Kidney (tissue), 14 donors: ENCODE measurements around the gene C5orf22. TPM values are rescaled to one million over a fixed set of nuclear protein-coding genes. Genes with fewer than 3 reads are reported as not detected.
A peak's percentile ranks its signal among the peaks of the same experiment; 100 is the strongest.

Source experiments
- DNase-seq, 5 donors: peaks; one replicate each; pipeline ENCODE4 v3.0.0-alpha.2; 2013 to 2020
- FAIRE-seq: peaks from 2 replicates; lab custom pipeline; 2012; peaks lifted over from hg19 to GRCh38; lab: Jason Lieb, UNC
- H3K27ac ChIP-seq, 2 donors: one replicate each; pipeline ENCODE4 v1.7.0; 2013; ENCODE audit warnings: low read depth in 2 of 2, low read length in 2 of 2, inconsistent platforms in 1 of 2
- H3K27me3 ChIP-seq: one replicate; pipeline ENCODE4 v1.7.1; 2013; ENCODE audit warnings: low read length, inconsistent platforms; ENCODE audit not compliant: control insufficient read depth, insufficient read depth
- H3K36me3 ChIP-seq, 3 donors: one replicate each; pipeline versions ENCODE4 v1.7.0 to v1.7.1; 2013; ENCODE audit warnings: low read length in 3 of 3, control low read depth in 1 of 3, inconsistent platforms in 1 of 3; ENCODE audit not compliant: insufficient read depth in 3 of 3, control insufficient read depth in 2 of 3
- H3K4me1 ChIP-seq, 3 donors: one replicate each; pipeline versions ENCODE4 v1.7.0 to v1.7.1; 2013; ENCODE audit warnings: low read length in 3 of 3, inconsistent platforms in 1 of 3, low read depth in 1 of 3; ENCODE audit not compliant: control insufficient read depth in 2 of 3, insufficient read depth in 2 of 3
- H3K4me3 ChIP-seq, 3 donors: one replicate each; pipeline versions ENCODE4 v1.7.0 to v1.8.1; 2013; ENCODE audit warnings: low read length in 3 of 3, control low read depth in 1 of 3, inconsistent platforms in 1 of 3
- H3K9ac ChIP-seq, 3 donors: one replicate each; pipeline versions ENCODE4 v1.7.0 to v1.7.1; 2013; ENCODE audit warnings: low read length in 3 of 3, control low read depth in 1 of 3, inconsistent platforms in 1 of 3
- H3K9me3 ChIP-seq, 3 donors: one replicate each; pipeline versions ENCODE4 v1.7.0 to v1.7.1; 2013; ENCODE audit warnings: low read length in 3 of 3, control low read depth in 1 of 3, inconsistent platforms in 1 of 3; ENCODE audit not compliant: control insufficient read depth in 2 of 3, insufficient read depth in 1 of 3
- intact Hi-C: fragments of 100-400 bp; cut with DNase I; formaldehyde crosslinking; loops from one replicate; pipeline ENCODE4 v1.11.1; 2022
- polyA plus RNA-seq: library from polyadenylated mRNA; stranded (reverse); fragments of 350-450 nt; fragmentation: Illumina TruSeq; extraction: RNeasy Lipid Tissue Mini Kit (QIAGEN cat#74804); gene quantifications from one replicate; pipeline ENCODE4 v1.2.3, GENCODE V29; 2014; ENCODE audit warnings: low read depth, low replicate concordance; ENCODE audit not compliant: insufficient read depth
- total RNA-seq: library from RNA; stranded (reverse); fragmentation: NEBNext Ultra II Directional; extraction: Animal tissue kit (Norgen Biotek cat#: 25700); gene quantifications from one replicate; pipeline ENCODE4 v1.2.1, GENCODE V29; 2021
- TF ChIP-seq, protein P1 (sequence below): IDR thresholded peaks from 3 replicates; pipeline ENCODE4 v1.5.1; 2012; ENCODE audit warnings: mild to moderate bottlenecking, moderate library complexity, borderline replicate concordance; ENCODE audit not compliant: insufficient read depth; ENCODE audit errors: extremely low read depth
- donor health status: control.
- donor health status: control.
- donor health status: control.
- donor health status: control.
- donor health status: control.
- donor health status: DM: yes; HTN: yes; CAD: no.
- donor health status: Normal renal cell carcinoma (clear cell type).

Gene C5orf22
- total and polyA plus RNA-seq, 2 donors from 2014 or later: 8.2 to 22.5 TPM

DNA sequence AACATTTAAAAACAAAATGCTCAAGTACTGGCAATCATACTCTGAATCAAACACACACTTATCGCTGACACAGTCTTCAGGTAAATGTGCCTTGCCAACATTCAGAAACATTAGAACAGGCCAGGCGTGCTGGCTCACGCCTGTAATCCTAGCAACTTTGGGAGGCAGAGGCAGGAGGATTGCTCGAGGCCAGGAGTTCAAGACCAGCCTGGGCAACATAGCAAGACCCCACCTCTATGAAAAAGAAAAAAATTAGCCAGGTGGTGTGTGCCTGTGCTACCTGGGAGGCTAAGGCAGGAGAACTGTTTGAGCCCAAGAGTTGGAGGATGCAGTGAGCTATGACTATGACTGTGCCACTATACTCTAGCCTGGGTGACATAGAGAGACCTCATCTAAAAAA lies 20.8 kb upstream of the C5orf22 start:
- no peak for DNase-seq
- FAIRE-seq: no peak
- Histone ChIP-seq H3K9me3 (no peaks in the 10 kb centered on the region), H3K36me3 (peaks cover 19 to 27% (median 24%) of the 10 kb centered on the region in 3 donors), H3K4me3 (no peak overlapping the region), H3K9ac (no peak overlapping the region), H3K4me1 (no peaks in the 10 kb centered on the region), H3K27me3 (no peaks in the 10 kb centered on the region), H3K27ac (no peak overlapping the region)
- TF ChIP-seq, protein P1, sequence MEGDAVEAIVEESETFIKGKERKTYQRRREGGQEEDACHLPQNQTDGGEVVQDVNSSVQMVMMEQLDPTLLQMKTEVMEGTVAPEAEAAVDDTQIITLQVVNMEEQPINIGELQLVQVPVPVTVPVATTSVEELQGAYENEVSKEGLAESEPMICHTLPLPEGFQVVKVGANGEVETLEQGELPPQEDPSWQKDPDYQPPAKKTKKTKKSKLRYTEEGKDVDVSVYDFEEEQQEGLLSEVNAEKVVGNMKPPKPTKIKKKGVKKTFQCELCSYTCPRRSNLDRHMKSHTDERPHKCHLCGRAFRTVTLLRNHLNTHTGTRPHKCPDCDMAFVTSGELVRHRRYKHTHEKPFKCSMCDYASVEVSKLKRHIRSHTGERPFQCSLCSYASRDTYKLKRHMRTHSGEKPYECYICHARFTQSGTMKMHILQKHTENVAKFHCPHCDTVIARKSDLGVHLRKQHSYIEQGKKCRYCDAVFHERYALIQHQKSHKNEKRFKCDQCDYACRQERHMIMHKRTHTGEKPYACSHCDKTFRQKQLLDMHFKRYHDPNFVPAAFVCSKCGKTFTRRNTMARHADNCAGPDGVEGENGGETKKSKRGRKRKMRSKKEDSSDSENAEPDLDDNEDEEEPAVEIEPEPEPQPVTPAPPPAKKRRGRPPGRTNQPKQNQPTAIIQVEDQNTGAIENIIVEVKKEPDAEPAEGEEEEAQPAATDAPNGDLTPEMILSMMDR: no peak
- intact Hi-C loops: no loop called here

DNA sequence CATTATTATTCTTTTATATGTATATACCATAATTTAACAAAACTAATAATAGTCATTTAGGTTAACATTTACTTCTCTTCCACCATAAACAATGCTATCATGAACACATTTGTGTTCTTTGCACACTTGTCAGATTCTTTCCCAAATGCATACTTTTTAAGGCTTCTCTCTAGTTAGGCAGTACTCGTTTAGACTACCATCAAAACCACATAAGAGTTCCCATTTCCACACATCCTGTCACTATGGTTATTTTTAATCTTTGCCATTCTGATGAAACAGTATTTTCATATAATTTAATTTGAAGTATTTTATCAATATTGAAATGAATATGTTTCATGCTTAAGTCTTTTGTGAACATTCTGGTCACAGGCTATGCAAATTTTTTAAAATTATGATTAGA lies 15.3 kb upstream of the C5orf22 start:
- FAIRE-seq (no peak), DNase-seq (no peak)
- Histone ChIP-seq H3K27ac (no peak overlapping the region), H3K27me3 (no peaks in the 10 kb centered on the region), H3K4me3 (no peak overlapping the region), H3K36me3 (peaks cover 7 to 19% (median 8%) of the 10 kb centered on the region in 3 donors), H3K9ac (no peak overlapping the region), H3K4me1 (no peaks in the 10 kb centered on the region), H3K9me3 (no peaks in the 10 kb centered on the region)
- TF ChIP-seq, protein P1: no peak
- intact Hi-C loops: no loop called here

DNA sequence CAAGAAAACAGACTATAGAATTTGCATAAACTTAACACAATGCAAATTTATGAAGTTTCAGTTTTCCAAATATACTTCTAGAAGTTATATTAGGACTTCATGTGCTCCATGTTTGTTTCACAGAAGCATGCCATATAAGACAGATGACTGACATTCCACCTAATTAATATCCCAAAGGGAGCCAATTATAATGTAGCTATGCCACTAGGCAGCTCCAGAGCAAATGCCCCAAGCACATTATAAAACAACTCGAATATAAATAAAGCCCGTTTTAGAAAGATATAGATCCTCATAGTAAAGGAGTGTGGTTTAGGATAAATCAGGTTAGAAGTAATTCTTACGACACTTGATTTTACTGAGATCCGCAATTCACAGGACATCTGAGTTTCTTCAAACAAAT lies 9.1 kb upstream of the C5orf22 start:
- Histone ChIP-seq H3K9me3 (no peaks in the 10 kb centered on the region), H3K27ac (no peak overlapping the region), H3K4me3 (no peak overlapping the region), H3K27me3 (no peaks in the 10 kb centered on the region), H3K36me3 (peaks cover 5 to 23% (median 17%) of the 10 kb centered on the region in 3 donors), H3K4me1 (no peaks in the 10 kb centered on the region), H3K9ac (no peak overlapping the region)
- FAIRE-seq (no peak), DNase-seq (no peak)
- intact Hi-C loops: no loop called here
- TF ChIP-seq, protein P1: no peak

DNA sequence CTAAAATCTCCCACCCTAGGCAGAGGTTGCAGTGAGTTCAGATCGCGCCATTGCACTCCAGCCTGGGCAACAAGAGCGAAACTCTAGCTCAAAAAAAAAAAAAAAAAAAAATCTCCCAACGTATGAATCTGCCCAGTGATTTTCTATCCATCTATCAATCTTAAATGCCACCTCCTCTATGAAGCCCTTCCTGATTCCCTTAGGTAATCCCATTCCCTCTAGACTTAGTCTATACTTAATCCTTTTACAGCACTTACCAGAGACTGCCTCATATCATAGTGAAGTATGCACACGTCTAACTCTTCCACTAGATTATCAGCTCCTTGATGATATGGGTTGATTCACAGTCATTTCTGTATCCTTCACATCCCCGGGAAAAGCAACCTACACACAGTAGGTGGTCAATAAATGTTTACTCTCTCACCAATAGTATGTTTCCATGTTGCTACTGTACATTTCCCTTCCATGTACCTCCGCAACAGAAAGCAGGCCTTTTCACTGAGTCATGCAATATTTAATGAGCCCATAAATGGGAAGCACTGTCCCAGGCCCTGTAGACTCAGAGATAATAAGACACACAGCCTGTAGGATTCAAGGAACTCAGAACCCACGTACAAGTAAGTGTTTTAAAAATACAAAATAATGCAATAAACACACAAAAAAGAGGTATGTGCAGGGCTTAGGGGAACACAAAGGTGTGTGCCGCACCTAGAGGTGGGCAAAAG lies 1.4 kb upstream of the C5orf22 start:
- H3K27me3 ChIP-seq: no peaks in the 10 kb centered on the region
- no peaks in the 10 kb centered on the region for H3K9me3 ChIP-seq
- peak overlapping the region; percentile 52 to 99 (median 91) for H3K4me3 ChIP-seq
- no peak for FAIRE-seq
- no peak for DNase-seq
- H3K4me1 ChIP-seq: peaks cover 0 to 18% (median 7%) of the 10 kb centered on the region in 3 donors
- TF ChIP-seq, protein P1: no peak
- no peak overlapping the region for H3K27ac ChIP-seq
- H3K9ac ChIP-seq: peak overlapping the region in 2 of 3 donors; percentile 48 to 68
- intact Hi-C loops: no loop called here
- H3K36me3 ChIP-seq: peaks cover 3 to 24% (median 19%) of the 10 kb centered on the region in 3 donors
